ENCODE data around the gene RNF19B. TPM values are rescaled to one million over a fixed set of nuclear protein-coding genes. Genes with fewer than 3 reads are reported as not detected.
A peak's percentile ranks its signal among the peaks of the same experiment; 100 is the strongest.
"Not testable (repeated sequence)": the region's sequence is repeated elsewhere in the genome, so short reads cannot be mapped to it uniquely, and the experiment has no call there.

Gene RNF19B
- total RNA-seq, 2 donors from 2014 or later: 40.3 to 101 TPM

DNA sequence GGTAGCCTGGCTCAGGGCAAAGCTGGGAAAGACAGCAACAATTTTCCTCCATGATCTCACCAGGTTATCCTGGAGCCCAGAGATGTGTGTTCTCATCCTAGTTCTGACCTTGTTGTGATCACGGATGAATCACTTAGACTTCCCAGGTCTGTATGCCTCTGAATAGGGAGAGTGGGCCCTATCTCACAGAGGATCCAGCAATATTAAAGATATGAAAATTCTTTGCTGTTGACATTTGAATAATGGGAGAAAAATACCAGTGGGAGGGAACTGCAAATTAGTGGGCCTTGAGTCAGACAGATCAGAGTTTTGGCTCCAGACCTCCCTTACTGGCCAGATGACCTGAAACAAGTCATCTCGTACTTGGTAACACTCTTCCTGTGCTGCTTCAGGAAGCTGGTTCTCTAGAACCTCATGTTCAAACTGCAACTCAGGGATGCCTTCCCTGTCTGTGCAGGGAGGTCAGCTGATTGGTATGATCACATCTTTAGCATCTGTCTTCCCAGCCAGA, 32.8 kb upstream of the RNF19B start:
- peak; percentile 63 for DNase-seq (ENCODE audit: low spot score)
- intact Hi-C loops (cut with DNase I): loop anchor here in 1 of 2 donors (5.0 kb wide), 1 partner anchor 45 kb away; no protein-coding TSS in a partner anchor

DNA sequence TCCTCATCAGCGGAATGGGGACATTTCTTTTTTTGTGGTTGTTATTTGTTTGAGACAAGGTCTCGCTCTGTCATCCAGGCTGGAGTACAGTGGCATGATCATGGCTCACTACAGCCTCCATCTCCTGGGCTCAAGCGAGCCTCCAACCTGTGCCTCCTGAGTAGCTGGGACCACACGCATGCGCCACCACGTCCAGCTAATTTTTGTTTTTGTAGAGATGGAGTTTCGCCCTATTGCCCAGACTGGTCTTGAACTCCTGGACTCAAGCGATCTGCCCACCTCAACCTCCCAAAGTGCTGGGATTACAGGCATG, 28.7 kb upstream of the RNF19B start:
- intact Hi-C loops (cut with DNase I); DNase-seq (ENCODE audit: low spot score): not testable (repeated sequence)

DNA sequence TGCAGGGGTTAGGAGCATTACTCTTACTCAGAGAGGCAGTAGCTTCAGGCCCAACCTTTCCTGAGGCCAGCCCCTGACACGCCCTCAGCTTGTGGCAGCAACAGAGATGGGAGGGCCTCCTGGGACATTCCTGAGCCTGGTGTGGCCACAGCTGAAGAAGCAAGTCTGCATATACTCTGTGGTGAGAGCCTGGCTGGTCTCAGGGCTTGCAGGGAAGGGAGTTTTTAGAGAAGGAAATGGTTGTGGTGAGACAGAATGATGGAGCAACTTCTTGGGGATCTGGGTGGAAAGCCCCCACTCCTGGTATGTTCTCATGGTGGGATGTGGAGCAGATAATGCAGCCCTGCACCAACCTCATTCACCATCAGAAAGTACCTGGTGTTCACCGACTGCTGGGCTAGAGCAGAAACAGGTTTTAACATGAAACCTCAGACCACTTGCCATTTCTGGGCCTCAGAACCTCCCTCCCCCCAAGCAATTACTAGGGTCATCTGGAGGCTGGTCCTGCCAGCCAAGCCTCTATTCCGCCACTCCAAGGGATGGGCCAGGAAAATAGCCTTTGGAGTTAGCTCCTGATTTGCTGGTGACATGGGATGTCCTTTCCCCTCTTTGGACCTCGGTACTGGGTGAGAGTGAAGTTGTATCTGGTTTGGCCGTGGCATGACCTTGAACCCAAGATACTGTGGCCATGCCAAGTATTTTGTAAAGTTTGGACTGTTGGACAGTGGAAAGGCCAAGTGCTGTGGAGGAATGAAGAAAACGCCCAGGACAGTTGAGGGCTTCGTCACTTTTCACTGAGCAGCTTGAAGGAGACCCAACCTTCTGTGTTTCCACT, 28.1 kb upstream of the RNF19B start:
- DNase-seq (ENCODE audit: low spot score): peak; percentile 97
- intact Hi-C loops (cut with DNase I): no loop called here

DNA sequence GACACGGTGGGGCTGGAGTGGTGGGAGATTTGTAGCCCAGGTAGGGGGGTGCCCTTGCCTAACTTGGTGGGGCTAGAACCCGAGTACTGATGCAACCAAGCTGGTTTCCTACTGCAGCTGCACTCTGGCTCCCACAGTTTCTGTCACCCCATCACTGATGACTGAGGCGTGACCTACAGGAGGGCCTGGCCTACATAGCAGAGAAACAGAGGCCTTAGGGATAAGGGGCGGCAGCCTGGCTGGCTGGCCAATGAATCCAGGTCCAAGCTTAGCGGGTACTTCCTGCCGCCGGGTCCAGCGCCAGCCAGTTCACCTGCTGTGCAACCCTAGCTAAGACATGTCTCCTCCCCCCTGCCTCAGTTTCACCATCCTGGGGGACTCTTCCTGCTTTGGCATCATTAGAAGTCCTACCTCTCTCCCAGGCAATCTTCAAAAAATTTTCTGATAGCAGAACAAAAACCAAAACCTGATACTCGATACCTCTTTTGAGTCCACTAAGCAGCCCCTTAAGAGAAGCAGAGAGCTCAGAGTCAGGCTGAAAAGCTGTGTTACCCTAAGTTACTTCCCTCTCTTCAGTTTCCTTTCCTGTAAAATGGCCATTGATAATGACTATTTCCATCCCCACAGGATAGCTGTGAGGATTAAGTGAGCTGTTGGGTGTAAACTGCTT, 27.3 kb upstream of the RNF19B start:
- intact Hi-C loops (cut with DNase I): no loop called here
- DNase-seq (ENCODE audit: low spot score): no peak

DNA sequence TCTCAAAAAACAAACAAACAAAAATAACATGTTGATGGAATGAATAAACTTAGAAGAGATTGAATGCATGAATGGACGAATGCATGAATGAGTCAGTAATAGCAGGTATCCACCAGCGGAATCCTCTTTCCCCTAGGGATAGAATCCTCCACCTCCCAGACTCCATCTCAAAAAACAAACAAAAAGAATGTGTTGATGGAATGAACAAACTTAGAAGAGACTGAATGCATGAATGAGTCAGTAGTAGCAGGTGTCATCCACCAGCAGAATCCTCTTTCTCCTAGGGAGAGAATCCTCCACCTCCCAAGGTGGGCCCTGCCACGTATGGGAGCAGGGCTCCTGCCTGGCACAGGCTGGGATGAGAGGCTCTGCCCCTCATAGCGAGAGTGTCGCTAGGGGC, 26.8 kb upstream of the RNF19B start:
- intact Hi-C loops (cut with DNase I): no loop called here
- DNase-seq (ENCODE audit: low spot score): no peak

DNA sequence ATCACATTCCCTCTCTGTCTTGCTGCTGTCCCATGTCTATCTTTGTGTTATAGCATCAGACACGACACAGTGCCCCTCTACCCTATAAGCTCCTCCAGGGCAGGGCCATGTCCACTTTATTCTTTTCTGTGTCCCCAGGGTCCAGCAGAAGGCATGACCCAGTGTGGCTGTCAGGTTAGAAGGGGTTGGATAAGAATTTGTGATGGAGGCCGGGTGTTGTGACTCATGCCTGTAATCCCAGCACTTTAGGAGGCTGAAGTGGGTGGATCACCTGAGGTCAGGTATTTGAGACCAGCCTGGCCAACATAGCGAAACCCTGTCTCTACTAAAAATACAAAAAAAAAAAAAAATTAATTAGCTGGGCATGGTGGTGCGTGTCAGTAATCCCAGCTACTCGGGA, 26.3 kb upstream of the RNF19B start:
- intact Hi-C loops (cut with DNase I): no loop called here
- DNase-seq (ENCODE audit: low spot score): no peak

DNA sequence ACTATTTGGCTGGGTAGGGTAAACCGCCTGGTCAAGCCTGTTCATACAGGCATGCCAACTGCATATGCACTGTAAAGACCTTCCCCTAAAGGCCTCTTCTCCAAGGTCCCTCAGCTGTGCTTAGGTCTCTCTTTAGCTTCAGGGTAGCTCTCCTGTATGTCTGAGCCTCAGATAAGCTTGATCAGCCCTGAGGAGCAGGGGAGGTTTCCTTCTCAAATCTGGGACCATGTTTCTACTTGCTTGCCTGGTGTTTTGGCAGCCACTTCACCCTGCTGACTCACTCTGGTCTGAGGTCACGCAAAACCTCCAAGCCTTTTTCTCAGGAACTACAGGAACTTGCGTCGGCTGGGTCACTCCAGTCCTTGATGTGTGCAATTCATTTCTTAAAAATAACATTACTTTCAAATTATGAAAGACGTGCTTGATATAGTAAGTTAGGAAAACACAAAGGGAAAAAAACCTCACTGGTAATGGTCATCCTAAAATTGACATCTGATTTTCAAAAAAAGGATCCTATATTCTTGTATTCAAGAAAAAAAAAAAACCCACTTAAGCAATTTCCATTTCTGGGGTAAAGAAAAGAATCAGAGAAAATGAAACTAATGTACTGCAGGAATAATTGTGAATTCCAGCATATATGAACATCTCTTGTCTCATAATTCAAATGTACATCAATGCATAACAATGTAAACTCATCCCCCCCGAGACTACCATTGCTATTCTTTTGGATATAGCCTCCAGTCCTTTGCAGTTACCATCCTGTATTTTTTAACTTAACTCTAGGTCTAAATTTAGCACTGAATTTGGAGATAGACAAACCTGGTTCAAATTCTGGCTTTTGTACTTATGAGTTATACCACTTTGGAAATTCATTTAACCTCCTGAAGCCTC, 24.8 kb upstream of the RNF19B start:
- DNase-seq (ENCODE audit: low spot score): peak; percentile 93
- intact Hi-C loops (cut with DNase I): no loop called here

DNA sequence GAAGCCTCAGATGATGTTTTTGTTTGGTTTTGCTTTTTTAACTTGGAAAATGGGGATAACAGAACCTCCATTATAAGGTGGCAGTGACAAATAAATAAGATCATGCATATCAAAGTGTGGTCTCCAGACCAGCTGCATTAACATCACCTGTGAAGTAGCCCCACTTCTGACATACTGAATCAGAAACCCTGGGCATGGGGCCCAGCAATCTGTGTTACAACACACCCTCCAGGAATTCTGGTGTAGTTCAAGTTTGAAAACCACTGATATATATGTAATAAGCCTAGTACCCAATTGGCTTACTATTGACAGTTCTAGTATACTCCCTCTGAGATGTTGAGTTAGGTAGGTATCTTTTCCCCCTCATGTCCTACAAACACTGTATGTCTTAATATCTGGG, 24.1 kb upstream of the RNF19B start:
- no peak for DNase-seq (ENCODE audit: low spot score)
- intact Hi-C loops (cut with DNase I): no loop called here

DNA sequence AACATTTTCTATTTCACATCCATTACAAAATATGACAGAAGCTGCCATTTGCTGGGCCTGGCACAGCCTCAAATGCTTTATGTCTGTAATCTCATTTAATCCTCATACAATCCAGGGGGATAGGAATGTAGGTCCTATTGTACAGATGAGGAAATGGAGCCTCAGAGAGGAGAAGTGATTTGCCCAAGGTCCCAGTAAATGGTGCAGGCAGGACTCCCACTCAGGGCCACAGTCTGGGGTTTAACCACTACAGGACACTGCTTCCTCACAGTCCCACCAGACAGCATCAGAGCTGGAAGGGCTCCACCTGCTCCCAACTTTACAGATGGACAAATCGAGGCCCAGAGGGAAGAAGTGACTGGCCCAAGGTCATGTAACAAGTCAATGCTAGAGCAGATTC, 20.6 kb upstream of the RNF19B start:
- DNase-seq (ENCODE audit: low spot score): no peak
- intact Hi-C loops (cut with DNase I): no loop called here

DNA sequence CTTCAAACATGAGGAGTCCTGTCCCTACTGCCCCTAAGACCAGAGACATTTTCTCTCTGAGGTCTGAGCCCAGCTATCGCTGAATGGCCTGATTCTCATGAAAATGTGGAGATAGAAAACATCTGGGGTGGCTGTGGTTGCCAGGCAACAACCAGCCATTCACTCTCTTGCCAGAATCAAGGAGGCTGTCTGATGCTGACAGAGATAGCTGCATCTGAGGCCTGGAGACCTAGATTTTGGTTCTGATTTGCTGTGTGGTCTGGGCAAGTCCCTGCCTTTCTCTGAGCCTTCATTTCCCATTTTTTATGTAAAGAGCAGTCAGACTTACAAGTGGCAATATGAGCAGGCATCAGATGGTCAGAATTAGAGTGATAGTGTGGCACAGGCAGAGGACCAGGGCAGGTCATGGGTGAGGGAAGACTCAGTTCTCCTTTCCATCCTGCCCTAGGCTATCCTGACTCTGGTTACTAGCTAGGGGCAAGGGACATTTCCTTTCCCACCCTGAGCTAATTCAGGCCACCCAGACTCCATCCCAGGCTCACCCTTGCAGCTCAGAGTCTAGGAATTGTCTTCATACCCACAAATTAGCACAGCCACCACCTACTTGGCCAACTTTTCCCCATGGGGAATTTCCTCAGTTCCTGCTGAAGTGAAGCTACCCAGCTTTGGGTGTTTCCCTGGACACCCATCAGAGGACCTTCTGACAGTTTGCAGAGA, 20.0 kb upstream of the RNF19B start:
- intact Hi-C loops (cut with DNase I): no loop called here
- no peak for DNase-seq (ENCODE audit: low spot score)

DNA sequence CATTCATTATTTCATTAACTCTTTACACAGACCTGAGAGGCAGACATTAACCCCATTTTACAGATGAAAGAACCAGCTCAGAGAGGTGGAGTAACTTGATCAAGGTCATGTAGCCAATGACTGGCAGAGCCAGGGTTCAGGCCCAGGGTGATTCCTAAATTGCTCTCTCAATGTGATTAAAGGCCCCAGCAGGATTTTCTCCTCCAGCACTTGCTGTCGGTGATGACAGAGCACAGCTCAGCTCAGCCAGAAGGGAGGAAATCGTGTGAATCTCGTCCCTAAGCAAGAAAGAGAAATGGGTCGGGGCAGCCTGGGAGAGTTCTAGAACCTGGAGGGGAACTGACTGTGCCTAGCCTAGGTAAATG, 19.5 kb upstream of the RNF19B start:
- intact Hi-C loops (cut with DNase I): no loop called here

DNA sequence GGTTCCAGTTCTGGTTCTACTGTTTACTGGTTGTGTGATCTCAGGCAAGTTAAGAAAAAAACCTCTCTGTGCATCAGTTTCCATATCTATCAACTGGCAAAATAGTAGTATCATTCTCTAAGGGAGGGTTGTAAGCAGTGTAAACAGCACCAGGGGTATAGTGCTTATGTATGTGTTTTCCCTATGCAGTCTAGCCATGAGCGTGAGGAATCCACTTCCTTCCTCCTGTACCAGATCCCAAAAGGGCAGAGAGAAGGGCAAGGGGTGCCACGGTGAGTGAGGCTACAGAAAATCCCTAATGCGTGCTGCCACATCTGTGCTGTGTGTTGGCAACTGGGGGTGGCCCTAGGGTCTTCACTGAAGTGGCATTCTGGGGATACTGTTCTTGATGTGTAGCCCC, 18.4 kb upstream of the RNF19B start:
- DNase-seq (ENCODE audit: low spot score): no peak
- intact Hi-C loops (cut with DNase I): no loop called here

More for the DNA sequence above, 19.5 kb upstream of the RNF19B start:
- DNase-seq (ENCODE audit: low spot score): no peak

DNA sequence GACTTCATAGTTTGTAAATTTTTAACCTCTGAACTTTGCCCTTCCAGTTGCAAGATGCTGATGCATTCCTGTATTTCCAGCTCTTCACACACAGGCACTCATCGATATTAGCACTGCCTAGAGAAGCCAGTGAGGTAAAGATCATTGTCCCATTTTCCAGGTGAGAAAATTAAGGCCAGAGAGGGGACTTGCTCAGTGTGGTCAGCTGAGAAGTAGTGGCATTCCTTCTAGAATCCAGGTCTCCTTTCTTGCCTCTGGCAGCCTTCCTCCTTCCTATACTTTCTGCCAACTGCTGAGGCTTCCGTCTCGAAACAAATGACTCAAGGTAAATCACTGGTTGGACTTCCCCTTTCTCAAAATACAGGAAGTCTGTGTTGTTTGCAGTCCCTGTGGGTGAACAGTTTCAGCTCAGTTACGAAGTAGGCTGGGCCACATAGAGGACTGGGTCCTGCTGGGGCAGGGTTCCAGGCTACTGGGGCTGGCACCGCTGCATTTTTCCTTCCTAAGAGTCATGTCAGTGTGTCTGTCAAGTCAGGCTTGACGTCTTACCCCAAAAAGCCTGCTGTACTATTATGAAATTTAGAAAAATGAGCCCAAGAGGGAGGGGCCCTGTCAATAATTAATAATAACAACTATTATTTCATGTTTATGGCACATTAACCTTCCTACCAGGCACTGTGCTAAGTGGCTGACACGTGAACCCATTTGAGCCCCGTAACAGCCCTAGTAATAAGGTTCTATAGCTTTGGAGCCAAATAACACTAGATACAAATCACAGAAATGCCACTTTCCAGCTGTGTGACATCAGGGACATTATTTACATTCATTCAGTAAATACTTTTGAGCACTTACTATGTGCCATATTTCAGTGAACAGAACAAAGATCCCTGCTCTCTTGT, 16.6 kb upstream of the RNF19B start:
- DNase-seq (ENCODE audit: low spot score): peak; percentile 88

DNA sequence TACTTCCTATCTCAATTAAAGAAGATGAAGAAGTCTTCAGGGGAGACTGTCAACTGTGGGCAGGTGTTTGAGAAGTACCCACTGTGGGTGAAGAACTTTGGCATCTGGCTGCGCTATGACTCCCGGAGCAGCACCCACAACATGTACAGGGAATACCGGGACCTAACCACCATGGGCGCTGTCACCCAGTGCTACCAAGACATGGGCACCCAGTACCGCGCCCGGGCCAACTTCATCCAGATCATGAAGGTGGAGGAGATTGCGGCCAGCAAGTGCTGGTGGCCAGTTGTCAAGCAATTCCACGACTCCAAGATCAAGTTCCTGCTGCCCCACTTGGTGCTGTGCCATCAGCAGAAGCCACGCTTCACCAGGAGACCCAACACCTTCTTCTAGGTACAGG, 15.5 kb upstream of the RNF19B start:
- intact Hi-C loops (cut with DNase I): no loop called here
- no peak for DNase-seq (ENCODE audit: low spot score)

More for the DNA sequence above, 16.6 kb upstream of the RNF19B start:
- intact Hi-C loops (cut with DNase I): no loop called here

DNA sequence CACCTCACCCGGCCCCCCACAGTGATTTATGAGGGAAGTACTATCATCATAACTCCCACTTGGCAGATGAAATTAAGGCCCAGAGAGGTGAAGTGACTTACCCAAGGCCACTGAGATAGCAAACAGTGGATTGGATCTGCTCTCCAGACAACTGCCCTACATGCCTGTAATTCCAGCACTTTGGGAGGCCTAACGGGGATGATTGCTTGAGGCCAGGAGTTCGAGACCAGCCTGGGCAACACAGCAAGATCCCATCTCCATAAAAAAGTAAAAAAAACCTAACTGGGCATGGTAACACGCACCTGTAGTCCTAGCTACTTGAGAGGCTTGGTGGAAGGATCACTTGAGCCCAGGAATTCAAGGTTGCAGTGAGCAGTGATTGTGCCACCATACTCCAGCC, 14.2 kb upstream of the RNF19B start:
- intact Hi-C loops (cut with DNase I): no loop called here
- DNase-seq (ENCODE audit: low spot score): no peak

DNA sequence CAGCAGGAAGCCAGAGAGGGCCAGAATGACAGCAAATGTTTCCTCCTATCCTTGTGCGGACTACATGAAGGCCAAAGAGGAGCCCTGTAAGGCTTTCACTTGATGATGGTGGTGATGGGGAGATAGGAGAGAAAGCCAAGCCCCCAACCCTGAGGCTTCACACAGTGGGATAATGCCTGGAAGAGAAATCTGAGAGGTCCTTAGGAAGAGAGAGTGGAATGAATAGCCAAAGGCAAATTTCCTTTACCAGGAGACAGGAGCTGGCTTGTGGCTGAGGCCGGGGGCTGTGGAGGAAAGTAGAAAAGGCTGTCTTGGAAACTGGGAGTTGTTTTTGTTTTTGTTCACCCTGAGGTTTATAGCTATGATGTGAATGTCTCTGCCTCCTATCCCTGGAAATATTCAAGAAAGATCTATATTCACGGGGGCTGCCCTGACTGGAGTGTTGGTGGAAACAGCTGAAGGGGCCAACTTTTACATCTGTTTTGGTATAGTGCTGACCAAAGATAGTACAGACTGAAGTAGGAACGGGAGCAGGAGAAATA, 13.0 kb upstream of the RNF19B start:
- intact Hi-C loops (cut with DNase I): no loop called here
- no peak for DNase-seq (ENCODE audit: low spot score)

DNA sequence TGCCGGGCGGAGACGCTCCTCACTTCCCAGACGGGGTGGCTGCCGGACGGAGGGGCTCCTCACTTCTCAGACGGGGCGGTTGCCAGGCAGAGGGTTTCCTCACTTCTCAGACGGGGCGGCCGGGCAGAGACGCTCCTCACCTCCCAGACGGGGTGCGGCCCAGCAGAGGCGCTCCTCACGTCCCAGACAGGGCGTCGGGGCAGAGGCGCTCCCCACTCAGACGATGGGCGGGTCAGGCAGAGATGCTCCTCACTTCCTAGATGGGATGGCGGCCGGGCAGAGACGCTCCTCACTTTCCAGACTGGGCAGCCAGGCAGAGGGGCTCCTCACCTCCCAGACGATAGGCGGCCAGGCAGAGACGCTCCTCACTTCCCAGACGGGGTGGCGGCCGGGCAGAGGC, 10.4 kb upstream of the RNF19B start:
- DNase-seq (ENCODE audit: low spot score); intact Hi-C loops (cut with DNase I): not testable (repeated sequence)

DNA sequence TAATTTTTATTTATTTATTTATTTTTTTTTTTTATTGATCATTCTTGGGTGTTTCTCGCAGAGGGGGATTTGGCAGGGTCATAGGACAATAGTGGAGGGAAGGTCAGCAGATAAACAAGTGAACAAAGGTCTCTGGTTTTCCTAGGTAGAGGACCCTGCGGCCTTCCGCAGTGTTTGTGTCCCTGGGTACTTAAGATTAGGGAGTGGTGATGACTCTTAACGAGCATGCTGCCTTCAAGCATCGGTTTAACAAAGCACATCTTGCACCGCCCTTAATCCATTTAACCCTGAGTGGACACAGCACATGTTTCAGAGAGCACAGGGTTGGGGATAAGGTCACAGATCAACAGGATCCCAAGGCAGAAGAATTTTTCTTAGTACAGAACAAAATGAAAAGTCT, 8.8 kb upstream of the RNF19B start:
- intact Hi-C loops (cut with DNase I): loop anchor here in 1 of 2 donors (5.0 kb wide), 1 partner anchor 1306 kb away; no protein-coding TSS in a partner anchor
- not testable (repeated sequence) for DNase-seq (ENCODE audit: low spot score)

All from posterior vena cava (tissue), 2 donors.